Measurements from ENCODE around the gene AARS2. TPM values are rescaled to one million over a fixed set of nuclear protein-coding genes. Genes with fewer than 3 reads are reported as not detected.
"Not testable (repeated sequence)": the region's sequence is repeated elsewhere in the genome, so short reads cannot be mapped to it uniquely, and the experiment has no call there.

The AARS2 gene
- total and polyA plus RNA-seq, 12 donors = 5.3 to 15.9 (median 9.7) TPM

DNA sequence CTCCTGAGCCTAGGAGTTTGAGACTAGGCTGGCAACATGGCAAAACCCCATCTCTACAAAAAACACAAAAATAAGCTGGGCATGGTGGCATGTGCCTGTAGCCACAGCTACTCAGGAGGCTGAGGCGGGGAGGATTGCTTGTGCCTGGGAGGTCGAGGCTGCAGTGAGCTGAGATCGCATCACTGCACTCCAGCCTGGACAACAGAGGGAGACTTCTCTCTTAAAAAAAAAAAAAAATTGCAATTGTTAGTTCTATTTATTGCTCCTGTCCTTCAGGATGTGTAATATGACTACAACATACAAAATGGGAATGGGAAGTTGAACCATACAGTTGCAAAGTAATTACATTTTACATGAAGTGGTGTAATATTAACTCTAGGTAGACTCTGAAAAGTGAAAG is 8.1 kb upstream of the AARS2 start:
- no peak for TF ChIP-seq CTCF (IDR thresholded peaks at IDR 0.05)
- TF ChIP-seq POLR2A (IDR thresholded peaks at IDR 0.05) = no peak
- intact Hi-C loops (cut with DNase I) = no loop called here
- 87 to 95% (median 90%) methylated on average over 3 of the region's 3 CpGs for WGBS, 4 donors
- H3K9me3 ChIP-seq (replicated peaks in 1 of 3) = no peaks in the 10 kb centered on the region
- no peak for DNase-seq
- peaks cover 7% of the 10 kb centered on the region for H3K27me3 ChIP-seq
- no peaks in the 10 kb centered on the region for H3K36me3 ChIP-seq (replicated peaks in 1 of 2)
- no peaks in the 10 kb centered on the region for H3K4me1 ChIP-seq (replicated peaks in 1 of 2)
- no peak overlapping the region for H3K4me3 ChIP-seq
- no peak overlapping the region for H3K27ac ChIP-seq

- H3K27ac ChIP-seq; H3K9me3 ChIP-seq (replicated peaks in 1 of 3); H3K4me3 ChIP-seq; H3K36me3 ChIP-seq (replicated peaks in 1 of 2); H3K4me1 ChIP-seq (replicated peaks in 1 of 2); H3K27me3 ChIP-seq; DNase-seq; intact Hi-C loops (cut with DNase I): not testable (repeated sequence)
- WGBS, 4 donors = 61 to 70% (median 65%) methylated on average over 9 of the region's 9 CpGs
Observed at GRCh38 chr6:44317136-44317631, 4.0 kb upstream of the AARS2 start.

DNA sequence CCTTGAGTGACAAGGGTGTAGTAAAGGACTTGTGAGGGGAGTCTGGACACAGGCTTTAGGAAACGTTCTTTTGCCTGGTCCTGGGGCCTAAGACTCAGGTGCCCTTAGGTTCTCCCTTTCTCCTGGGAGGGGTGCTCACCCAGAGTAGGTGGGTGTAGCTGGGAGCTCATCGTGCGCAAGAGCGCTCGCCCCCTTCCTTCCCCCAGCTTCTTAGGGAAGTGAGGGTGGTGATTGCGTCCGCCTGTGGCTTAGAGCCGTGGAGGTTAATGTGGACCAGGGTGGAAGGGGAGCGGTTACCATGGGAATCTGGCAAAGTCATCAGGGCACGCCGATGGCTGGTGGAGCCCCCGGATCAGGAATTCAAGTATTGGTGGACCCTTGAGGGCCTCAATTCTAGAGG is 3.3 kb upstream of the AARS2 start:
- H3K4me1 ChIP-seq (replicated peaks in 1 of 2) = peaks cover 8 to 11% of the 10 kb centered on the region in 2 donors
- no peak overlapping the region for H3K27ac ChIP-seq
- peaks cover 0 to 2% of the 10 kb centered on the region in 2 donors for H3K36me3 ChIP-seq (replicated peaks in 1 of 2)
- no peak for DNase-seq
- peaks cover 7% of the 10 kb centered on the region for H3K27me3 ChIP-seq
- intact Hi-C loops (cut with DNase I) = no loop called here
- WGBS, 4 donors = 68 to 76% (median 71%) methylated on average over 12 of the region's 12 CpGs
- no peaks in the 10 kb centered on the region for H3K9me3 ChIP-seq (replicated peaks in 1 of 3)
- no peak overlapping the region for H3K4me3 ChIP-seq
- TF ChIP-seq POLR2A (IDR thresholded peaks at IDR 0.05) = no peak
- TF ChIP-seq CTCF (IDR thresholded peaks at IDR 0.05) = no peak

GRCh38 chr6:44315951-44316350 is 2.8 kb upstream of the AARS2 start:
- peaks cover 0 to 7% of the 10 kb centered on the region in 2 donors for H3K36me3 ChIP-seq (replicated peaks in 1 of 2)

More at GRCh38 chr6:44315951-44316350, 2.8 kb upstream of the AARS2 start:
- DNase-seq = no peak
- intact Hi-C loops (cut with DNase I) = no loop called here
- TF ChIP-seq CTCF (IDR thresholded peaks at IDR 0.05) (no peak), POLR2A (IDR thresholded peaks at IDR 0.05) (no peak)
- Histone ChIP-seq H3K4me1 (replicated peaks in 1 of 2) (peaks cover 8 to 11% of the 10 kb centered on the region in 2 donors), H3K9me3 (replicated peaks in 1 of 3) (no peaks in the 10 kb centered on the region), H3K27ac (no peak overlapping the region), H3K27me3 (peaks cover 7% of the 10 kb centered on the region), H3K4me3 (no peak overlapping the region)
- WGBS, 4 donors = 63 to 67% (median 65%) methylated on average over 5 of the region's 5 CpGs

All from adrenal gland (tissue), 12 donors.